Measurements from ENCODE around the gene RNF220. TPM values are rescaled to one million over a fixed set of nuclear protein-coding genes. Genes with fewer than 3 reads are reported as not detected.

RNF220 gene
- total and polyA plus RNA-seq, 2 of the 13 experiments (the other 11 are each of a cell fraction or from before 2014, with no cell fraction given): 48.2 to 72.1 TPM

GRCh38 chr1:44496541-44497171, 91.6 kb downstream of the RNF220 start:
- Histone ChIP-seq H3K4me2 (ENCODE audit: low read depth, low read length) (no peak overlapping the region), H3K79me2 (ENCODE audit: insufficient read depth, low read length) (no peaks in the 10 kb centered on the region), H3K4me3 (replicated peaks in 1 of 3; ENCODE audit: insufficient read depth in 1 of 3, low read depth in 2 of 3, low read length in 3 of 3) (no peak overlapping the region), H3K9me3 (ENCODE audit: low read length) (no peaks in the 10 kb centered on the region), H2AFZ (ENCODE audit: low read length) (no peak overlapping the region), H3K9ac (ENCODE audit: insufficient read depth, low read depth, low read length) (no peak overlapping the region), H4K20me1 (ENCODE audit: insufficient read depth, low read length) (peaks cover 11% of the 10 kb centered on the region; the same call in 1 of the 2 replicates), H3K27me3 (ENCODE audit: control insufficient read depth in 1 of 2, insufficient read depth in 2 of 2, low read length in 2 of 2) (no peaks in the 10 kb centered on the region; a peak in 1 of 5 replicates), H3K27ac (ENCODE audit: extremely low read length, insufficient read depth, low read length) (no peak overlapping the region), H3K36me3 (replicated peaks in 1 of 2; ENCODE audit: control insufficient read depth in 1 of 2, insufficient read depth in 2 of 2, low read length in 2 of 2) (peaks cover 0 to 2% of the 10 kb centered on the region in 2 experiments; a peak in 2 of 5 replicates), H3K4me1 (ENCODE audit: insufficient read depth, low read length) (peaks cover 22% of the 10 kb centered on the region)
- WGBS (ENCODE audit: low lambda C conversion rate): 88% methylated on average over 4 of the region's 6 CpGs
- no TSS peak for BruUV-seq (replicated peaks)
- TF ChIP-seq IKZF4 (CRISPR knock-in tag; IDR thresholded peaks at IDR 0.05; ENCODE audit: borderline replicate concordance, low read depth, not compliant biosample characterization) (no peak), CREB3 (CRISPR knock-in tag; IDR thresholded peaks at IDR 0.05) (no peak), ZNF225 (CRISPR knock-in tag; IDR thresholded peaks at IDR 0.05) (no peak), SOX5 (CRISPR knock-in tag; IDR thresholded peaks at IDR 0.05; ENCODE audit: borderline replicate concordance) (no peak), U2AF1 (optimal IDR thresholded peaks at IDR 0.05; ENCODE audit: low read depth, low read length) (no peak), ZNF710 (CRISPR knock-in tag; IDR thresholded peaks at IDR 0.05; ENCODE audit: borderline replicate concordance) (no peak), PHB2 (IDR thresholded peaks at IDR 0.05; ENCODE audit: partially characterized antibody) (no peak), RBFOX2 (IDR thresholded peaks at IDR 0.05; ENCODE audit: low read depth, low read length) (no peak)
- intact Hi-C loops (cut with micrococcal nuclease; ENCODE audit: unreplicated experiment) (no loop called here), in situ Hi-C loops (cut with HindIII; ENCODE audit: extremely low pct_ligation_motif_present, low pct_unique_long_range_greater_than_20kb) (no loop called here)
- POLR2A ChIA-PET: interaction anchor here (1.0 kb wide), 1 partner anchor 8 kb away, joined by 3 read pairs; no protein-coding TSS in a partner anchor
- DNase-seq (ENCODE audit: low spot score) (no peak), ATAC-seq (no peak), FAIRE-seq (no peak)
- CTCF ChIA-PET (ENCODE audit: low intra/inter-chr PET ratio, low total read pairs): no interaction called here
